HepG2 (cell line): ENCODE results near the gene MAP2K3. TPM values are rescaled to one million over a fixed set of nuclear protein-coding genes. Genes with fewer than 3 reads are reported as not detected.

Source experiments
- ATF4 ChIP-seq, 2 experiments: fragments of 450-650 bp in 1 of 2; sonication (generic) in 1 of 2; formaldehyde crosslinking; IDR thresholded peaks; 2 replicates each; pipeline versions ENCODE4 v1.5.0 to v1.8.0; 2020 to 2022; ENCODE audit warnings: mild to moderate bottlenecking in 1 of 2, missing genetic modification reagents in 1 of 2
- HNF4A ChIP-seq: sonication (generic); formaldehyde crosslinking; IDR thresholded peaks from 2 replicates; pipeline ENCODE4 v1.4.0; 2020; ENCODE audit warnings: missing genetic modification reagents
- PAWR ChIP-seq: sonication (generic); formaldehyde crosslinking; IDR thresholded peaks from 2 replicates; pipeline ENCODE4 v1.4.0; 2020; ENCODE audit warnings: missing genetic modification reagents, mild to moderate bottlenecking, borderline replicate concordance
- TSC22D2 ChIP-seq: sonication (generic); formaldehyde crosslinking; IDR thresholded peaks from 2 replicates; pipeline ENCODE4 v1.5.1; 2020; ENCODE audit warnings: missing genetic modification reagents, mild to moderate bottlenecking, borderline replicate concordance
- YEATS2 ChIP-seq: sonication (generic); formaldehyde crosslinking; IDR thresholded peaks from 2 replicates; pipeline ENCODE4 v1.4.0; 2020; ENCODE audit warnings: missing genetic modification reagents, borderline replicate concordance
- ZBTB8A ChIP-seq: sonication (generic); formaldehyde crosslinking; IDR thresholded peaks from 2 replicates; pipeline ENCODE4 v1.4.0; 2020; ENCODE audit warnings: mild to moderate bottlenecking, low read depth, missing genetic modification reagents, borderline replicate concordance
- ZNF543 ChIP-seq: sonication (generic); formaldehyde crosslinking; IDR thresholded peaks from 2 replicates; pipeline ENCODE4 v1.4.0; 2020; ENCODE audit warnings: mild to moderate bottlenecking, missing genetic modification reagents
- ZNF547 ChIP-seq: sonication (generic); formaldehyde crosslinking; IDR thresholded peaks from 2 replicates; pipeline ENCODE4 v1.5.1; 2020; ENCODE audit warnings: mild to moderate bottlenecking, missing genetic modification reagents
- ZNF713 ChIP-seq: sonication (generic); formaldehyde crosslinking; IDR thresholded peaks from 2 replicates; pipeline ENCODE4 v1.4.0; 2020; ENCODE audit warnings: mild to moderate bottlenecking, missing genetic modification reagents
- polyA plus RNA-seq, 8 experiments: library from polyadenylated mRNA; depleted of rRNA in 3 of 8; stranded (reverse) in 7 of 8; unstranded in 1 of 8; fragments of >200 nt; fragmentation: Illumina TruSeq in 4 of 8; extraction: Trizol in 4 of 8; gene quantifications; 2 replicates each; pipeline versions ENCODE4 v1.2.1 to v1.2.3, GENCODE V29; 2011 to 2016; ENCODE audit warnings: low read depth in 4 of 8, missing spikeins in 1 of 8, mixed read lengths in 1 of 8; ENCODE audit not compliant: insufficient read depth in 1 of 8
- total RNA-seq, 5 experiments: library from RNA; depleted of rRNA; stranded (reverse); fragments of >200 nt; fragmentation: Illumina TruSeq; extraction: Trizol; gene quantifications; 2 replicates each; pipeline ENCODE4 v1.2.3, GENCODE V29; 2016; ENCODE audit warnings: low read depth in 1 of 5
- TF ChIP-seq, protein P1 (sequence below): sonication (generic); formaldehyde crosslinking; IDR thresholded peaks from 2 replicates; pipeline ENCODE4 v1.5.1; 2020; ENCODE audit warnings: missing genetic modification reagents, mild to moderate bottlenecking, borderline replicate concordance
- TF ChIP-seq, protein P2 (sequence below): sonication (generic); formaldehyde crosslinking; IDR thresholded peaks from one replicate; pipeline ENCODE4 v1.5.1; 2020; ENCODE audit warnings: mild to moderate bottlenecking, missing genetic modification reagents; ENCODE audit errors: not compliant biosample characterization
- TF ChIP-seq, protein P3 (sequence below): sonication (generic); formaldehyde crosslinking; IDR thresholded peaks from 2 replicates; pipeline ENCODE4 v1.4.0; 2020; ENCODE audit warnings: missing genetic modification reagents
- TF ChIP-seq, protein P4 (sequence below): sonication (generic); formaldehyde crosslinking; IDR thresholded peaks from 2 replicates; pipeline ENCODE4 v1.8.1; 2023; ENCODE audit warnings: mild to moderate bottlenecking, inconsistent platforms, moderate library complexity, missing genetic modification reagents, borderline replicate concordance

Gene MAP2K3
- total and polyA plus RNA-seq, 2 of the 13 experiments (the other 11 are each of a cell fraction or from before 2014, with no cell fraction given): 20.5 to 27.4 TPM

- TF ChIP-seq ZNF543 (CRISPR knock-in tag): no peak
- TF ChIP-seq, protein P1, sequence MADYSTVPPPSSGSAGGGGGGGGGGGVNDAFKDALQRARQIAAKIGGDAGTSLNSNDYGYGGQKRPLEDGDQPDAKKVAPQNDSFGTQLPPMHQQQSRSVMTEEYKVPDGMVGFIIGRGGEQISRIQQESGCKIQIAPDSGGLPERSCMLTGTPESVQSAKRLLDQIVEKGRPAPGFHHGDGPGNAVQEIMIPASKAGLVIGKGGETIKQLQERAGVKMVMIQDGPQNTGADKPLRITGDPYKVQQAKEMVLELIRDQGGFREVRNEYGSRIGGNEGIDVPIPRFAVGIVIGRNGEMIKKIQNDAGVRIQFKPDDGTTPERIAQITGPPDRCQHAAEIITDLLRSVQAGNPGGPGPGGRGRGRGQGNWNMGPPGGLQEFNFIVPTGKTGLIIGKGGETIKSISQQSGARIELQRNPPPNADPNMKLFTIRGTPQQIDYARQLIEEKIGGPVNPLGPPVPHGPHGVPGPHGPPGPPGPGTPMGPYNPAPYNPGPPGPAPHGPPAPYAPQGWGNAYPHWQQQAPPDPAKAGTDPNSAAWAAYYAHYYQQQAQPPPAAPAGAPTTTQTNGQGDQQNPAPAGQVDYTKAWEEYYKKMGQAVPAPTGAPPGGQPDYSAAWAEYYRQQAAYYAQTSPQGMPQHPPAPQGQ (CRISPR knock-in tag): no peak
- peak; percentile 74; the same call in 1 of the 2 replicates for TF ChIP-seq YEATS2
- TF ChIP-seq, protein P2, sequence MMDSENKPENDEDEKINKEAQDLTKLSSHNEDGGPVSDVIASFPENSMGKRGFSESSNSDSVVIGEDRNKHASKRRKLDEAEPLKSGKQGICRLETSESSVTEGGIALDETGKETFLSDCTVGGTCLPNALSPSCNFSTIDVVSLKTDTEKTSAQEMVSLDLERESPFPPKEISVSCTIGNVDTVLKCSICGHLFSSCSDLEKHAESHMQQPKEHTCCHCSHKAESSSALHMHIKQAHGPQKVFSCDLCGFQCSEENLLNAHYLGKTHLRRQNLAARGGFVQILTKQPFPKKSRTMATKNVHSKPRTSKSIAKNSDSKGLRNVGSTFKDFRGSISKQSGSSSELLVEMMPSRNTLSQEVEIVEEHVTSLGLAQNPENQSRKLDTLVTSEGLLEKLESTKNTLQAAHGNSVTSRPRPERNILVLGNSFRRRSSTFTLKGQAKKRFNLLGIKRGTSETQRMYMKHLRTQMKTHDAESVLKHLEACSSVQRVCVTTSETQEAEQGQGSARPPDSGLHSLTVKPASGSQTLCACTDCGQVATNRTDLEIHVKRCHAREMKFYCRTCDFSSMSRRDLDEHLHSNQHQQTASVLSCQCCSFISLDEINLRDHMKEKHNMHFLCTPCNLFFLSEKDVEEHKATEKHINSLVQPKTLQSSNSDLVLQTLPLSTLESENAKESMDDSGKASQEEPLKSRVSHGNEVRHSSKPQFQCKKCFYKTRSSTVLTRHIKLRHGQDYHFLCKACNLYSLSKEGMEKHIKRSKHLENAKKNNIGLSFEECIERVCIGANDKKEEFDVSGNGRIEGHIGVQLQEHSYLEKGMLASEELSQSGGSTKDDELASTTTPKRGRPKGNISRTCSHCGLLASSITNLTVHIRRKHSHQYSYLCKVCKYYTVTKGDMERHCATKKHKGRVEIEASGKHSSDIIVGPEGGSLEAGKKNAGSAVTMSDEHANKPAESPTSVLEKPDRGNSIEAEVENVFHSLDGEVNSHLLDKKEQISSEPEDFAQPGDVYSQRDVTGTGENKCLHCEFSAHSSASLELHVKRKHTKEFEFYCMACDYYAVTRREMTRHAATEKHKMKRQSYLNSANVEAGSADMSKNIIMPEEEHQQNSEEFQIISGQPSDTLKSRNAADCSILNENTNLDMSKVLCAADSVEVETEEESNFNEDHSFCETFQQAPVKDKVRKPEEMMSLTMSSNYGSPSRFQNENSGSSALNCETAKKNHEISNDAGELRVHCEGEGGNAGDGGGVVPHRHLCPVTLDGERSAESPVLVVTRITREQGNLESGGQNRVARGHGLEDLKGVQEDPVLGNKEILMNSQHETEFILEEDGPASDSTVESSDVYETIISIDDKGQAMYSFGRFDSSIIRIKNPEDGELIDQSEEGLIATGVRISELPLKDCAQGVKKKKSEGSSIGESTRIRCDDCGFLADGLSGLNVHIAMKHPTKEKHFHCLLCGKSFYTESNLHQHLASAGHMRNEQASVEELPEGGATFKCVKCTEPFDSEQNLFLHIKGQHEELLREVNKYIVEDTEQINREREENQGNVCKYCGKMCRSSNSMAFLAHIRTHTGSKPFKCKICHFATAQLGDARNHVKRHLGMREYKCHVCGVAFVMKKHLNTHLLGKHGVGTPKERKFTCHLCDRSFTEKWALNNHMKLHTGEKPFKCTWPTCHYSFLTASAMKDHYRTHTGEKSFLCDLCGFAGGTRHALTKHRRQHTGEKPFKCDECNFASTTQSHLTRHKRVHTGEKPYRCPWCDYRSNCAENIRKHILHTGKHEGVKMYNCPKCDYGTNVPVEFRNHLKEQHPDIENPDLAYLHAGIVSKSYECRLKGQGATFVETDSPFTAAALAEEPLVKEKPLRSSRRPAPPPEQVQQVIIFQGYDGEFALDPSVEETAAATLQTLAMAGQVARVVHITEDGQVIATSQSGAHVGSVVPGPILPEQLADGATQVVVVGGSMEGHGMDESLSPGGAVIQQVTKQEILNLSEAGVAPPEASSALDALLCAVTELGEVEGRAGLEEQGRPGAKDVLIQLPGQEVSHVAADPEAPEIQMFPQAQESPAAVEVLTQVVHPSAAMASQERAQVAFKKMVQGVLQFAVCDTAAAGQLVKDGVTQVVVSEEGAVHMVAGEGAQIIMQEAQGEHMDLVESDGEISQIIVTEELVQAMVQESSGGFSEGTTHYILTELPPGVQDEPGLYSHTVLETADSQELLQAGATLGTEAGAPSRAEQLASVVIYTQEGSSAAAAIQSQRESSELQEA (CRISPR knock-in tag): peak; percentile 13
- no peak for TF ChIP-seq ATF4 (CRISPR knock-in tag; IDR thresholded peaks at IDR 0.05)
- TF ChIP-seq PAWR (CRISPR knock-in tag): no peak
- TF ChIP-seq HNF4A (CRISPR knock-in tag): peak; percentile 86
- no peak for TF ChIP-seq ZNF713
- TF ChIP-seq ZBTB8A (CRISPR knock-in tag): no peak
- no peak for TF ChIP-seq ZNF547 (CRISPR knock-in tag)
- TF ChIP-seq, protein P3, sequence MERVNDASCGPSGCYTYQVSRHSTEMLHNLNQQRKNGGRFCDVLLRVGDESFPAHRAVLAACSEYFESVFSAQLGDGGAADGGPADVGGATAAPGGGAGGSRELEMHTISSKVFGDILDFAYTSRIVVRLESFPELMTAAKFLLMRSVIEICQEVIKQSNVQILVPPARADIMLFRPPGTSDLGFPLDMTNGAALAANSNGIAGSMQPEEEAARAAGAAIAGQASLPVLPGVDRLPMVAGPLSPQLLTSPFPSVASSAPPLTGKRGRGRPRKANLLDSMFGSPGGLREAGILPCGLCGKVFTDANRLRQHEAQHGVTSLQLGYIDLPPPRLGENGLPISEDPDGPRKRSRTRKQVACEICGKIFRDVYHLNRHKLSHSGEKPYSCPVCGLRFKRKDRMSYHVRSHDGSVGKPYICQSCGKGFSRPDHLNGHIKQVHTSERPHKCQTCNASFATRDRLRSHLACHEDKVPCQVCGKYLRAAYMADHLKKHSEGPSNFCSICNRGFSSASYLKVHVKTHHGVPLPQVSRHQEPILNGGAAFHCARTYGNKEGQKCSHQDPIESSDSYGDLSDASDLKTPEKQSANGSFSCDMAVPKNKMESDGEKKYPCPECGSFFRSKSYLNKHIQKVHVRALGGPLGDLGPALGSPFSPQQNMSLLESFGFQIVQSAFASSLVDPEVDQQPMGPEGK: peak; percentile 82
- TF ChIP-seq, protein P4, sequence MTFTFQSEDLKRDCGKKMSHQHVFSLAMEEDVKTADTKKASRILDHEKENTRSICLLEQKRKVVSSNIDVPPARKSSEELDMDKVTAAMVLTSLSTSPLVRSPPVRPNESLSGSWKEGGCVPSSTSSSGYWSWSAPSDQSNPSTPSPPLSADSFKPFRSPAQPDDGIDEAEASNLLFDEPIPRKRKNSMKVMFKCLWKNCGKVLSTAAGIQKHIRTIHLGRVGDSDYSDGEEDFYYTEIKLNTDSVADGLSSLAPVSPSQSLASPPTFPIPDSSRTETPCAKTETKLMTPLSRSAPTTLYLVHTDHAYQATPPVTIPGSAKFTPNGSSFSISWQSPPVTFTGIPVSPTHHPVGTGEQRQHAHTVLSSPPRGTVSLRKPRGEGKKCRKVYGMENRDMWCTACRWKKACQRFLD (CRISPR knock-in tag): 0 out of 2 replicates have a peak, but pooled peaks have one; percentile 13
- TF ChIP-seq TSC22D2 (CRISPR knock-in tag): 0 out of 2 replicates have a peak, but pooled peaks have one; percentile 61
Measured at GRCh38 chr17:21287703-21288449, 3.4 kb downstream of the MAP2K3 start (continued).
